NCI-H2227 treated with DMSO at 0.1 percent for 48 hours (cell line): ENCODE measurements around the gene ADCY1.

Experiments
- DNase-seq: peaks from one replicate; lab custom pipeline; 2025; lab: John Stamatoyannopoulos, UW

Gene ADCY1

DNA sequence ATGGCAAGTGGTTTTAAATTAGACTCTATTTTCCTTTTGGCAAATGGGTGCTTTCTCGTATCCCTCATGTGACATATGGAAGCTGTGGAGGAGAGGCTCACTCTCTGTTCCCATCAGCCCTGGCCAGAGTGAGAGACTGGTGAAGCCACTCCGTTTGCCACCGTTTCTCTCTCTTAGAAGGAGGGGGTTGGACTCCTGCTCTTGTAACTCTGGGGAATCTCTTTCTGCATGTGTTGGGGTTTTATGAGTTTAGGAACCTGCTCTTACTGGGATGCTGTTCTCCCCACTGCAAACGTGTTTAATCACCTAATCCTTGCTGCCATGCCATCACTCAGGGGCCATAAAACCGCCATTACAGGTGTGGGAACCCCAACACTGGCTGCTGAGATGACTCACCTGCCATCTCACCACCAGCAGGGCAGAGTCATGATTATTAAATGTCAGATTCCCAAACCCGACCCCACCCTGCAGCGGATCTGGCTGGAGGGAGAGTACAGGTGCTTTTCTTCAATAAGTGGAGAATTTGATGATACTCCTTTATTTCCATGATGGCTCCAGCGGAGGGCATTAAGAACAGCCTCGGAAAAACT is 103.2 kb downstream of the ADCY1 start:
- DNase-seq = no peak

DNA sequence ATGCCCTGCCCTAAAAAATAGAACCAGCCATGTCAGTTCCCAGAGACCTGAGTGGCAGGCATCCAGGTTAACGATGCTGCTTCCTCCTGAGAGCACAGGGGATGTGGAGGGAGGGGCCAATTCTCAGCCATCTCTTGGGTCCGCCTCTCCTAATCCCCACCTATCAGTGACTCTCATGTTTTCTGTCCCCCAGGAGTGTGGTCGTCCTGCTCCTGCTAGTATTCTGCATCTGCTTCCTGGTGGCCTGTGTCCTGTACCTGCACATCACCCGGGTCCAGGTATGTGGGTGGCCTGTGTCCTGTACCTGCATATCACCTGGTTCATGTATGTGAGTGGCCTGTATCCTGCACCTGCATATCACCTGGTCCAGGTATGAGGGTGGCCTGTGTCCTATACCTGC is 105.3 kb downstream of the ADCY1 start:
- no peak for DNase-seq

DNA sequence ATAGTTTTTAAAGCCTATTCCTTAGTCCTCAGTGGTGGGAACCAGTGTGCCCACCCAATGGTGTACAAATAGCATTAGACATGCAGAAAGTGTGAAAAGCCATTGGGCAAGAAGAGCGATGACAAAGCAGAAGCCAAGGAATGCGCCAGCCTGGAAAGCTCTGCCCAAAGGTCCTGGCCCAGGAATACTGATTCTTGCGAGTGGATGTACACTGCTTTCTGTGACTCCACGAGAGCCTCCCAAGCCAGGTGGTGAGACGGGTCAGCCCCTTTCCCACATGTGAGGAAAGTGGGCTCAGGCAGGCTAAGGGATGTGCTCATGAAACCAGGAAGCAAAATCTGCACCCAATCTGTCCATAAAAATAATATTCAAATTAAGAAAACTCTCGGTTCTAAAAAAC is 106.6 kb downstream of the ADCY1 start:
- no peak for DNase-seq

DNA sequence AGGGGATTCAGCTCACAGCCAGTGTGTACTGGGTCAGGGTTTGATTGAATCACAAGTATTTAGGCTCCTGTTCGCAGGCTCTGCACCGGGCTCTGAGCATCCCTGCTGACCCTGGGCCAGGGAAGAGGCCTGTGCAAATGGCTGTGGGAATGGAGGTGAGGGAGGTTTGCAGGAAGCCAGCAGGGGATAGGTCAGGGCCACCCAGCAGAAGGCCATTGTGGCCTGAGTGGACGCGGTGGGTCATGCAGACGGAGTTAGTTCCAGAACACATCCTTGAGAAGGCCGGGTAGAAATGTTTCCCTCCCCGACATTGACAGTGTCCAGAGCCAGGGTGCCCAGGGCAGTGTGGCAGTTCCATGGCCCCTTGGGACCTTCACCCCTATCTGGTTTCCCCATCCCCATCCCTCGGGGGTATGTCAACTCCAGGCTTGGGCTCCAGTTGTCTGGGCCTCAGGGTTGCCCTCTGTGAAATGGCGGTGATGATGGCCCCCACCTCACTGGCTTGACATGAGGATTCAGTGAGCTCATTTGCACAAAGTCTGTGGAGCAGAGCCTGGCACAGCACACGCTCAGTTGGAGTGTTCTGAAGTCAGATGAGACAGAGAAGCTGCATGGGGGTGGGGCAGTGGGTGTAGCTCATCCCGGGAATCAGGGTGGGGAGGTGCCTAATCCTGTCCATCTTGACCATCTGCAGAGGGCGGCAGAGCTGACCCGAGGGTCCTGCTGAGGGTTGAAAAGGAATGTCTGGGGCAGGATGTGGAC is 107.6 kb downstream of the ADCY1 start:
- no peak for DNase-seq

DNA sequence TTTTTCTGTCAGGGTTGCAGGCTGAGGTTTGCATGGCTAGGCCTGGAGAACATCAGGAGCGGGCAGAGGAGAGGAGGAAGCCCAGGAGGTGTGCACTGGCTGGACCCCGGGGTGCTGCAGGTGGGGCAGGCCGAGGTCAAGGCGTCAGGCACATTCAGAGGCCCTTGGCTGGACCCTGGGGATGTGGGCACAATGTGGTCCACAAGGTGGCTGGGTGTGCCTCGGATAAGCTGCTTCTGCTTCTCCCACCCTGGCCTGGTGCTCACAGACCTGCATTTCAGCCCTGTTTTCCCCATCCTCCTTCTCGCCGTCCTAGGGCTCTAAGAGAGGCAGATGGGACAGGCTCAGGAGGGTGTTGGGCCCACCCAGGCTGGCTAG is 108.2 kb downstream of the ADCY1 start:
- DNase-seq = no peak

DNA sequence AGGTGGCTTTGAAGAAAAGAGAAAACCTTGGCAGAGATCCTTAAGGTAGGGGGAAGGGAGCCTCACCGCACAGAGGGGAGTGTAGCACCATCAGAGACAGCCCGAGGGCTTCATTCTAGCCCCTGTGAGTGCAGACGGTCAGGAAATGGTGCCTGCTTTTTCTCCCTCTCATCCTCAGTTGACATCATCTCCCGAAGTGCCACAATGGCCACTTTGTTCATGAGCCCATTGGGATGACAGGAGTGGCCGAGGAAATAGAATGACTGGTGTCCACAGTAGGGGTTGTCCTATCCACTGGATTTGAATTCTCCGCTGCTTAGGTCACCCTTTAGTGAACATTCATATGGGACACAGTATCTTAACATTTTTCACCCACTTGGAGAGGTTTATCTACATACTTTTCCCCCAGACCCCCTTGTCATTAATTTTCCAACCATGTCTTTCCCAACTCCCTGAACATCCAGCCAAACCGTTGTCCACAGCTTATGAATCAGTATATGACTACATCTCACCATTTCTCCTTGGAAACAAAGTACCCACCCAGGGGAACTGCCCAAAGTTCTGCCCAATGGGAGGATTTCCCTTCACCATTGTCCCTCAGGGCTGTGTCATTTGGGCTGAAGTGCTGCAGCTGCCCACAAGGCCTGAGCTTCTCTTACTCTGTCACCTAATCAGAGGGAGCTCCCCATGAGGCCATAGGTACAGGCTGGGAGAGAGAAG is 108.8 kb downstream of the ADCY1 start:
- DNase-seq = no peak

DNA sequence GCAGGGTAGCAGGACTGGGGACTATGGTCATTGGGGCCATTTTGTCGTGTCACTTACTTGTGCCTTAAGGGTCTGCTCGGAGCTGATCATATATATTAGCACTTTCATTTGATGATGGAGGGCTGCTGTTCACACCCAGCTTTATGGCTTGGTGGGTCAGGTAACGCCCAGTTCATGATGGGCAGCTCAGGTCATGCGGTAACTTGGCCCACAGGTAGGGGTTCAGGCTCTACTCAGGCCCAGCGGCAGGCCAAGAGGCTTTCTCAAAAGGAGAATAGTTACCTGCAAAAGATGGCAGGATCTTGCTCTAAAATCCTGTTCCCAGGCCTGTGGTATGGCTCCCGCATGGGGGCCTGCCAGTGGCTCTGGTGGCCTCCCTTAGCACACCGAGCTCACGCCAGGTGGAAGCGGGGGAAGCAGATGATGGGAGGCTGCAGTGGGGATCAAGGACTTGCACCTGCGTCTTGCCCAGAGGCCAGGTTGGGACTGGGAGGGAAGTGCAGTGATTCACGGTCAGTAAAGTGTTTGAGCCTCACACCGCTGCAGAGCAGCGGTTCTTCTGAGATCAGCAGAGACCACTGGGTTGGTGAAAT is 109.5 kb downstream of the ADCY1 start:
- DNase-seq = no peak

DNA sequence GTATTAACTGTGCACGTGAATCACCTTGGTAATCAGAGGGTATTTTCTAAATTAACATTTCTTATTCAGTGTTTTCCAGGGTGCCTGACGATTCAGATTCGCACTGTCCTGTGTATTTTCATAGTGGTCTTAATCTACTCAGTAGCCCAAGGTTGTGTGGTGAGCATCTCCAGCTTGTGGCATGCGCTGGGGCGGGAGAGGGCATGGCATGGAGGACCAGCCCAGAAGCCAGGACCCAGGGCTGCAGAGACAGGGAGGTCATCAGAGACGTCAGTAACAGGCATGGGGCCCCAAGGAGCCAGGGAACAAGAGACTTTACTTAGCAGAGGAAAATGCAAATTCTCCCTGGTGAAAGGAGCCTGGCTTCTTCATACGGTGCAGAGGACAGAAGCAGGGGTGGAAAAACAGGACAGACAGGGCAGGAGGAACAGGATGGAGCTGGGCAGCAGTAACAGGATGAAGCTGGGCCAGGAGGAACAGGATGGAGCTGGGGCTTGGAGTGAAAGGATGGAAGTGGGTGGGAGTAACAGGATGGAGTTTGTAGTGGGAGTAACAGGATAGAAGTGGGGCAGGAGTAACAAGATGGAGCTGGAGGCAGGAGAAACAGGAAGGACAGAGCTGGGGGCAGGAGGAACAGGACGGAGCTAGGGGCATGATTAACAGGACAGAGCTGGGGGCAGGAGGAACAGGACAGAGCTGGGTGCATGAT is 110.9 kb downstream of the ADCY1 start:
- no peak for DNase-seq

DNA sequence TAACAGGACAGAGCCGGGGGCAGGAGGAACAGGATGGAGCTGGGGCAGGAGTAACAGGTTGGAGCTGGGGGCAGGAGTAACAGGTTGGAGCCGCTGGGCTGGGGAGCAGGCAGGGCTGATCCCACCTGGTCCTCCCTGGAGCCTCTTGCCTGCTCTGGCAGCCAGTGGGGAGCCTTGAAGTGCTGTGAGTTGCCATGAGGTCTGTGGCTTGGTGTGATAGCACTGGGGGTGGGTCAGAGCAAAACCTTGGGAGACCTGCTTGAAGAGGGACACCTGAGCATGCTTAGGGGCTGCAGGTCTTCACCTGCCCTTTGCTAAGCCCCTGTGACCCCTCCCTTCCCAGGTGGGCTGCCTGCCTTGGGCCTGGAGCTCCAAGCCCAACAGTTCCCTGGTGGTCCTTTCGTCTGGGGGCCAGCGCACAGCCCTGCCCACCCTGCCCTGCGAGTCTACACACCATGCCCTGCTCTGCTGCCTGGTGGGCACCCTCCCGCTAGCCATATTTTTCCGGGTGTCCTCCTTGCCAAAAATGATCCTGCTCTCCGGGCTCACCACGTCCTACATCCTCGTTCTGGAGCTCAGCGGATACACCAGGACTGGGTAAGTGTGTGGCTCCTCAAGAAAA is 111.6 kb downstream of the ADCY1 start:
- no peak for DNase-seq

DNA sequence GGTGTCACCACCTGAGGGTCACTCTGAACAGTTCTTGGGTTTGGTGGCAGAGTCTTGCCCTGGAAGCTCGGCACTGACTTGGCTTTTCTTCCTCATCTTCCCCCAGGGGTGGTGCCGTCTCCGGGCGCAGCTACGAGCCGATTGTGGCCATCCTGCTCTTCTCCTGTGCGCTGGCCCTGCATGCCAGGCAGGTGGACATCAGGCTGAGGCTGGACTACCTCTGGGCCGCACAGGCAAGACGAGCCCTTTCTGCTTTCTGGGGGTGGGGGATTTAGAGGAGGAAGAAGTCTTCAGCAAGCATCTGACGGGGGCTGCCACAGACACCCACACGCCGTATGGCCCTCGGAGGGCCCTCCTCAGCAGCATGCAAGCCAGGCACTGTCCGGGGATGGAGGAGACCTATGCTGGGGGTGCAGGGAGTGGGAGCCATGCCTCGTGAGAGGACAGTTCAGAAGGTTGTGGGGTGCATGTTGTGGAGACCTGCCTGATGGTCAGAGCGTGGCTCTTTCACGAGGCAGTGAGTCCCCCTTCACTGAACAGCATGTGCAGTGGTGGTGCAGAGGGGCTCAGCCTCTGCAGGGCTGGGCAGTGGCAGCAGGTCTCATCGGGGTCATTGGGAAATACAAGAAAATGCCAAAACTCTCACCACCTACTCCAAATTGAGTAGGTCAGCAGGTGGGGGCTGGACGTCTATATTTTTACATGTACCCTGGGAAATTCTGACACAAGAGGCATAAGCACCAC is 112.4 kb downstream of the ADCY1 start:
- no peak for DNase-seq

DNA sequence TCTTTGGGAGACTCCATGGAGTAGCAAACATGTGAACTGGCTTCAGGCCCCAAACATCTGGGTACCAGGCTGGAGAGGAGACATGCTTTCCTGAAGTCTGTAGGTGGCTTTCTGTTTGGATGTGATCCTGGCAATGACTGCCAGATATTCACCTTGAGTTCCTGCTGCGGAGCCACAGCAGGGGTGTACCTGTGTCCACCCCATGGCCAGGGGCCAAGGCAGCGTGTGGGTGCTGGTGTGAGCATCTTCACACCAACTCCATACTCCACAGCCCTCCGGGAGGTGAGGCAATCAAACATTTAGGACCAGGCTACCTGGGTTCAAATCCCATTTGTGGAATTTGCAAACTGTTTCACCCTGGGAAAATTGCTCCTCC is 113.0 kb downstream of the ADCY1 start:
- DNase-seq = no peak

DNA sequence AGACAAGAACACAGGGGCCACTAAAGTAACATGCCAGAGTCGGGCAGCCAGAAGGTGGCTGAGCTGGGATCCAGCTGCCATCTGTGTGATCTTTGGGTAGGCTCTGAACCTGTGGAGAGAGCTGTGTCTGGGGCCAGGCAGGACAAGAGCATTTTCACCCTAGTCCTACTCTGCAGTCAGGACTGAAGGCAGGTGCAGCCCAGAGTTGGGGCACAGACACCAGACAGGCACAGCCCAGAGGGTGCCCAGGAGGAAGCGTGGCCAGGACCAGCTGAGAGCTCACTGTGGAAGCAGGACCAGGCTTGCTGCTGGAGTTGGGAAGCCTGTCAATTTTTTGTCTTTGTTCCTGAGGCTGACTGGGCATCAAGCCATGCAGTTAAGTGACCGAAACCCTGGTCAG is 113.6 kb downstream of the ADCY1 start:
- DNase-seq = no peak

DNA sequence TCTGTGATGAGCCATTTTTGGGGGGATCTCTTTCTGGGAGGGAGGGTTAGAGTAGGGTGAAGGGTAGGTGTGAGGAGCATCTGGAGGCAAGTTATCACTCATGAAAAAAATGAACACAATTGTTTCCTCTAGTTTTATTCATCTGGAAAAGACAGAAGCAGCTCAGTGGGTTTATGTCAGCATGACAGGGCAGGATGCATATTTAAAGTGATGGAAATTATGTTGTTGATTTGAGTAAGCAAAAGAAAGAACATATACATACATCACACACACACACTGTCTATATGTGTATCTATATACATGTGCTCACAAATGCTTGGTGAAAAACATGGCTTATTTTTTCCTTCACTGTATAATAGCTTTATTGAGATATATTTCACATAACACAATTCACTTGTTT is 114.2 kb downstream of the ADCY1 start:
- DNase-seq = no peak

DNA sequence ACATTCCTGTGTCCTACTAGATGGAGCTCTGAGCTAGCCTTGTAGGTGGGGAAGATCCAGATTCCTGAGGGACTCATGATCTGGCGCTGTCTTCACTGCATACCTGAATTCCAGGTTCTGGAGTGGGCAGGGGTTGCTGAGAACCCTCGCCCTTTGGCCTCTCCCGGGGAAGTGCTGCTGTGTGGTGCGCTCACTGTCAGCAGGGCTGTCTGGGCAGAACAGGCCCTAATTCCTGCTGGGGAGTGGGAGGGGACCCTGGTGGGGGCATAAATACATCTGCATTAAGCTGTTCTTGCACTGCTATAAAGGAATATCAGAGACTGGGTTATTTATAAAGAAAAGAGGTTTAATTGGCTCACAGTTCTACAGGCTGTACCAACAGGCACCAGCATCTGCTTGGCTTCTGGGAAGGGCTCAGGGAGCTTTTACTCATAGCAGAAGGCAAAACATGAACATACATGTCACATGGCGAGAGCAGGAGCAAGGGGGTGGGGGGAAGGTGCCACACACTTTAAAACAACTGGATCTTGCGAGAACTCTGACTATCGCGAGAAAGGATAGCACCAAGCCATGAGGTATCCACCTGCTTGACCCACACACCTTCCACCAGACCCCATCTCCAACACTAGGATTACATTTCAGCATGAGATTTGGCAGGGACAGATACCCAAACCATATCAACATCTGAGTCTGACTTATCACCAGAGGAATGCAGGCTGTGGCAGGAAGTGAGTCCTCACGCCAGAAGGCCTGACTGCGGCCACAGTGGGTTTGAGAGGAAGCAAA is 115.0 kb downstream of the ADCY1 start:
- no peak for DNase-seq

DNA sequence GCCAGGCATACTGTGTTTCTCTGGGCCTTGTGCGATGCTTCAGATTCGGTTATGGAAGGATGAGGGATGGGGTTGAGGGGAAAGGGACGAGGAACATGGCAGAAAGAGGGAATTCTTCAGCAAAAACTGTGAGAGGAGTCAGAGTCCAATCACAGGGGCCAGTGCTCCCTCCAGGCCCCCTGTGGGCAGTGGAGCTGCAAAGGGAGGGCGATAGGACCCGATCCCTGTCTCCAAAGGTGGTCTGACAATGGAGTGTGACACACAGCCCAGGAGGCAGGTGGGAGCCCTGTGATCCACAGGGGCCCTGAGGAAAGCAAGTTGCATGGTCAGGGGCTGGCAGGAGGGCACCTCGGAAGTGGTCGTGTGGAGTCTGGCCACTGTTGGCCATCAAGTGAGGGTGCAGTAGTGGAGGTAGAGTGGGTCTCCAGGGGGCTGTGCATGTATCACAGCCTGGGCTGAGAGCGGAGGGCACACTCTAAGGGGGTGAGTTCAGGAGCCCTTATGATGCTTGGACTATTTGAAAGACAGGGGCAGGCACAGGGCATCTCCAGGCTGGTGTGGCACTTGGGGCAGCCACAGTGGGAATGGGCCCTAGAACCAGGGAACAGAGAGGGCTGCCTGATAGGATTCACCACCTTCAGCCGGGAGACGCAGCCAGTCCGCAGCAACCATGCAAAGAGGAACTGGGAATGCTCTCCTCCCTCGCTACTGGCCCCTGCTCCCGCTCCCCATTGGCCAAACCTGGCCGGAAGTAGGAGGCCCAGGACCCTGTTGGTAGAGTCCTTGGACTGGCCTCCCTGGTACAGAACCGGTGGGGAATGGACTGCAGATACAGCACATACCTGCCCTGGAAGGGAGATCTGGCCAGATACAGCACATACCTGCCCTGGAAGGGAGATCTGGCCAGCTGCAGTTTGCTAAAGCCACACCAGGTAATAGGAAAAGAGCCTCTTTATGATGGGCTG is 115.9 kb downstream of the ADCY1 start:
- no peak for DNase-seq

DNA sequence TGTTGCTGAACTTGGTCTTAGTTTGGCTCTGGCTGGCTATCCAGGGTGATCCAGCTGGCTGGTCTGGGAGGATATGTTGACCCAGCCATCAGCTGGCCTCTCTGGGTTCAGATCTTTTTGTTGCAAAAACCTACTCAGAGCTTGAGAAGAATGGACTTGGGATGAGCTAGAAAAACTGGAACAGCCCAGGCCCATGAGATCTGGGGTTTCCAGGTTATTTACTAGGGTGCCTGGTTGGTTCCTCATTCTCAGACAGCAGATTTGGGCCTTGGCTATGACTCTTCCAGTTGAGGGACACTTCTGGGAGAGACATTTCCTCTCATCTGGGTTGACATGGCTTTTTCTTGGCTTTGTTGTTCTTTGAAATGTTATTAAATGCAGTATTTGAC is 116.6 kb downstream of the ADCY1 start:
- DNase-seq = no peak

DNA sequence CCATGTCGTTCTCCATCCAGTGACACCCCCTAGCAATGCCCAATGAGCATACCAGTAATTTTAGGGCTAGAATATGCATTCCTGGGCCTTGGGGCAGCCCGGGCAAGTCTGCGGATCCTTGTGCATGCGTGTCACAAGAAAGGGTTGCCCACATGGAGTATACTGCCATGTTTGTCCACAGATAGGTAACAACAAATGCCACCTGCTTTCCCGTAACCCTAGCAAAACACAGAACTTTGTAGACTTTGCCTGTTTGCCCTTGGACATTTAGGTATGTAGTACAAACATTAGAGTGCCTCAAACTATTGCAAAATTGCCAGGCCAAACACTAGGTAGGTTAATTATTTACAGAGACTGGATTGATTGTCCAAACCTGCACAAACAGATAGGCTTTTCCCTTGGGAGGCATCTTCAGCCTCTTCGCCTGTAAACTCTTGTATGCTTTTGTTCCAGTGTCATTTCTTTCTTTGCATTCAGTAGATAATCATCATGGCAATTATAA is 117.0 kb downstream of the ADCY1 start:
- DNase-seq = no peak

DNA sequence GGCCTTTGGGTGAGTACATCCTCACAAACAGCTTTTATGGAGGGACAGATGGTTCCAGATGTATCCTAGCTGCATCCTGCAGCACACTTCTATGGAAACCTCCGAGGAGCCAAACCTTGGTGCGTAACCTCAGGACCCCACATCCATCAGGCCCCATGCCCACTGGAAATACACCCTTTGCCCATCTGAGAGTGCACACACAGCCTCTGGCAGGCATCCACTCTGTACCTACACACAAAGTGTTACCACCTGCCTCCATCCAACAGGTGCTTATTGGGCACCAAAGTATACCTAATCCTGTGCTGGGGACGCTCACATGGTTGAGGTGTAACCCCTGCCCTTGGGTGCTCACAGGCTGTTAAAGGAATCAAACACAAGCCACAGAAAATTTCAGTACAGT is 117.9 kb downstream of the ADCY1 start:
- DNase-seq = no peak
